Erythroblast (primary cell): ENCODE measurements around the gene ZNF536.

Source experiments
- GATA1 ChIP-seq: IDR thresholded peaks from 2 replicates; pipeline ENCODE4 v1.6.1; 2011; ENCODE audit warnings: low read depth, mild to moderate bottlenecking, control low read depth, low read length, moderate library complexity
- POLR2A ChIP-seq: IDR thresholded peaks from 2 replicates; pipeline ENCODE4 v1.6.1; 2011; ENCODE audit warnings: mild to moderate bottlenecking, low read length

GRCh38 chr19:30444253-30444671, 72.1 kb downstream of the ZNF536 start:
- TF ChIP-seq POLR2A (no peak), GATA1 (no peak)
